Measurements from ENCODE around the gene KIRREL3.

KIRREL3 gene

GRCh38 chr11:126426820-126427749 lies 573.5 kb downstream of the KIRREL3 start:
- DNase-seq = no peak

- DNase-seq = no peak
Measured at GRCh38 chr11:126426106-126426505, 574.5 kb downstream of the KIRREL3 start.

- DNase-seq = no peak
Measured at GRCh38 chr11:126424471-126425039, 576.0 kb downstream of the KIRREL3 start.

GRCh38 chr11:126423743-126424142 lies 576.8 kb downstream of the KIRREL3 start:
- no peak for DNase-seq

- no peak for DNase-seq
Measured at GRCh38 chr11:126423154-126423553, 577.4 kb downstream of the KIRREL3 start.

- DNase-seq = no peak
Measured at GRCh38 chr11:126422446-126422845, 578.1 kb downstream of the KIRREL3 start.

GRCh38 chr11:126421271-126421671 lies 579.3 kb downstream of the KIRREL3 start:
- no peak for DNase-seq

GRCh38 chr11:126420698-126421256 lies 579.8 kb downstream of the KIRREL3 start:
- no peak for DNase-seq

GRCh38 chr11:126419801-126420697 lies 580.5 kb downstream of the KIRREL3 start:
- DNase-seq = no peak

GRCh38 chr11:126418887-126419286 lies 581.7 kb downstream of the KIRREL3 start:
- DNase-seq = no peak

GRCh38 chr11:126417091-126417862 lies 583.3 kb downstream of the KIRREL3 start:
- no peak for DNase-seq

GRCh38 chr11:126416542-126417090 lies 584.0 kb downstream of the KIRREL3 start:
- DNase-seq = peak; percentile 63

GRCh38 chr11:126415669-126416420 lies 584.7 kb downstream of the KIRREL3 start:
- no peak for DNase-seq

GRCh38 chr11:126415128-126415527 lies 585.4 kb downstream of the KIRREL3 start:
- no peak for DNase-seq

GRCh38 chr11:126414615-126415014 lies 586.0 kb downstream of the KIRREL3 start:
- DNase-seq = no peak

- DNase-seq = no peak
Measured at GRCh38 chr11:126413843-126414405, 586.6 kb downstream of the KIRREL3 start.

GRCh38 chr11:126413426-126413825 lies 587.1 kb downstream of the KIRREL3 start:
- no peak for DNase-seq

GRCh38 chr11:126411971-126412381 lies 588.6 kb downstream of the KIRREL3 start:
- no peak for DNase-seq

- DNase-seq = no peak
Measured at GRCh38 chr11:126410649-126411048, 589.9 kb downstream of the KIRREL3 start.

- DNase-seq = no peak
Measured at GRCh38 chr11:126409620-126409985, 591.0 kb downstream of the KIRREL3 start.

Data from activated gamma-delta T cell treated with Interleukin-2 at 50 U/mL for 16 hours (primary cell).